Measurements from ENCODE around the gene TMCO4.
"Not testable (repeated sequence)": the region's sequence is repeated elsewhere in the genome, so short reads cannot be mapped to it uniquely, and the experiment has no call there.

The TMCO4 gene

DNA sequence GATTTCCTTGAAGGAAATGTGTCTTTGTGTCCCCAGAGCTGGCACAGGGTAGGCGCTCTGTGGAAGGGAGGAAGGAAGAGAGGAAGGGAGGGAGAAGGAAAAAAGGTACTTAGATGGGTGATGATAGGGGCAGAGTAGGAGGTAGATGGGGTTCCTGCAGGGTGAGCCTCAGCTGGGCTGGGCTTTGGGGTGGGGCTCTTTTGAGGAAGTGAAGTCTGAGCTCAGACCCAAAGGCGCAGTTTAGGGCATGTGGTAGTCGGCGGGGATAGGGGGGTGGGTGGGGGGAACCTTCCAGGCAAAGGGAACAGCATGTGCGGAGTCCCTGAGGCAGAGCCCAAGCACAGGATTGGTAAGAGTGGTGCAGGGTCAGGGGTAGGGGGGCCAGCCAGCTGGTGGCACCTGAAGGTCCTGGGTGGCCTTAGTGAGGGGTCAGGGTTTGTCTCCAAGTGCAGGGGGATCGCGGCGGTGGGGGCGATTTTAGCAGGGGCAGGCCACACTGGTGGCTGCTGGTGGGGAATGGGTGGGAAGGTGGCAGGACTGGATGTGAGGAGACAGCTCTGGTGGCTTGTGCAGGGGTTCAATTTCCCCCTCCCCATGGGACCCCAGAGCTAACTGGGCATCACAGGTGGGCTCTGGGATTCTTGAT lies 143.5 kb downstream of the TMCO4 start:
- no peak for DNase-seq (ENCODE audit: low spot score)

DNA sequence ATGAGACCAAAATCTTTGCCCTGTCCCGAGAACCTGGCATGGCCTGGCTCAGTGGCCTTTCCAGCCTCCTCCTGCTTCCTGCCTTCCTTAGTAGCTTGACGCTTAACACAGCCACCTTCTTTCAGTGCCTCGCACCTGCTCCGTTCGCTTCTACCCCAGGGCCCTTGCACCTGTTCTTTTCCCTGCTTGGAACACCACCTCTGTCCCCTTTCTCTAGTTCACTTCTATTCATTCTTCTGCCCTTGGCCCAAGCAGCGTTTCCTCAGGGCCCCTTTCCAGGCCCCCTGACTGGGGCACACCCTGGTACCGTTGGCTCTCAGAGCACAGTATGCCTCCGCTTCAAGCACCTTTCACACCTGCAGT lies 144.0 kb downstream of the TMCO4 start:
- DNase-seq (ENCODE audit: low spot score): no peak

- no peak for DNase-seq (ENCODE audit: low spot score)
Observed at GRCh38 chr1:19654886-19655717, 144.6 kb downstream of the TMCO4 start.

DNA sequence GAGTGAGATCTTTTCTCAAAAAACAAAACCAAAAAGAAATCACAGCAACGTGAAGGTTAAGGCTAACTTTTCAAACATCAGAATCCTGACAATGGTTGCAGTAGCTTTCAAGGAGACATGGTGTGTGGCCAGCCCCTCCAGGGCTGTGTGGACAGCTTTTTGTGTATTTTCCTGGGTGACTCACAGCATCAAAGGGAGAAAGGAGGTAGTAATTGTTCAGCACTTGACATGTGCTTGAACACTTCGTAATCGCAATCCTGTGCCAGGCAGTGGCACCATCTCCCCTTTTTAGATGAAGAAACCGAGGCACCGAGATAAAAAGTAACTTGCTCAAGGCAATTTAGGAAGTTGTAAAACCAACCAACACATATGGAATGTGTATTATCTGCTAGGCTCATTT lies 145.3 kb downstream of the TMCO4 start:
- no peak for DNase-seq (ENCODE audit: low spot score)

GRCh38 chr1:19651141-19651737 lies 148.5 kb downstream of the TMCO4 start:
- DNase-seq (ENCODE audit: low spot score): peak; percentile 49

DNA sequence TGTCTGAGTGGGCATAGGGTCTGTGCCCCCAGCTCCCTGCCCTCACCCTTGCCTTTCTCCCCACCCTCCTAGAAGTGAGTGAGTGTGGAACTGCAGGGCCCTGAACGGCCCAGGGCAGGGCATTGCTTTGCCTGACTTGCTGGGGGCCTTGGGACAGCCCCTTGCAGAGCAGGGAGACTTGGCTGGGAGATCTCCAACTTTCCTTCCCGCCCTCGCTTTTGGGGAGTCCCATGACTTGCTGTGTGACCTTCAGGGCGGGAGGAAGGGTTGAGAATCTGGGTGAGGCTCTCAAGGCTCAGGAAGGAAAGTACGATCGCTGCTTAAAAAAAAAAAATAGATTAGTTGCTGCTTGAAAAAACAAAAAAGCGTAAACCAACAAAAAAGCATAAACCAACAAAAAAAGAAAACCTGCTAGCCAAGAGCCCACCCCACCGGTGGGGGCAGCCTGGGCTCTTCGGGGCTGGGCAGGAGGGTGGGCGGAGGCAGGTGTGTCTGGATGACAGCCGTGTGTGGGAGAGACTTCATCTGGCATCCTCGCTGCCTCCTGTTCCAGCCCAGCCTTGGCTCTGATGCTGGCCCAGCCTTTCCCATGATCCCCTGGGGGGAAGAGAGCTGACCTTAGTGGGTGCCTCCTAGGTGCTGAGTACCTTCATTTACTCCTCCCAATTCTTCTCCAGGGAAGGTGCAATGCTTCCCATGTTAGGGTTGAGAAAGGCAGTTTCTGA lies 149.1 kb downstream of the TMCO4 start:
- DNase-seq (ENCODE audit: low spot score): no peak

- no peak for DNase-seq (ENCODE audit: low spot score)
Observed at GRCh38 chr1:19648689-19649088, 151.0 kb downstream of the TMCO4 start.

DNA sequence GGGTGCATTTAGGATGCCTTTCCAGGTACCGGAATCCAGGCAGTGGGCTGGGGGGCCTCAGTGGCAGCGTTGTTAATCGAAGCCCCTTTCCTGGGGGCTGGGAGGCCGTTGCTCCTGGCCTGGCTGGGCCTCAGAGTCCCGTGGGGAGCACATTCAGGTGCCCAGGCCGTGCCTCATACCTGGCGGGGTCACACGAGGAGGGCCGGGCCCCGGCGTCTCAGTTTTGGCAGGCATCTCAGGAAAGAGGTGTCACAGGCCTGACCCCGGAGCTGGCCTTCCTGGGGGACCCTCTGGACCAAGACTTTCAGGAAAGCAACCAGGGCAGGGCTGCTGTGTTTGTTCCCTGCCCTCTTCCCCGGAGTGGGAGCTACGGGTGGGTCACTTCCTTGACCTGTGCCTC lies 151.5 kb downstream of the TMCO4 start:
- no peak for DNase-seq (ENCODE audit: low spot score)

GRCh38 chr1:19647643-19648042 lies 152.1 kb downstream of the TMCO4 start:
- DNase-seq (ENCODE audit: low spot score): no peak

- no peak for DNase-seq (ENCODE audit: low spot score)
Observed at GRCh38 chr1:19646377-19647319, 153.1 kb downstream of the TMCO4 start.

DNA sequence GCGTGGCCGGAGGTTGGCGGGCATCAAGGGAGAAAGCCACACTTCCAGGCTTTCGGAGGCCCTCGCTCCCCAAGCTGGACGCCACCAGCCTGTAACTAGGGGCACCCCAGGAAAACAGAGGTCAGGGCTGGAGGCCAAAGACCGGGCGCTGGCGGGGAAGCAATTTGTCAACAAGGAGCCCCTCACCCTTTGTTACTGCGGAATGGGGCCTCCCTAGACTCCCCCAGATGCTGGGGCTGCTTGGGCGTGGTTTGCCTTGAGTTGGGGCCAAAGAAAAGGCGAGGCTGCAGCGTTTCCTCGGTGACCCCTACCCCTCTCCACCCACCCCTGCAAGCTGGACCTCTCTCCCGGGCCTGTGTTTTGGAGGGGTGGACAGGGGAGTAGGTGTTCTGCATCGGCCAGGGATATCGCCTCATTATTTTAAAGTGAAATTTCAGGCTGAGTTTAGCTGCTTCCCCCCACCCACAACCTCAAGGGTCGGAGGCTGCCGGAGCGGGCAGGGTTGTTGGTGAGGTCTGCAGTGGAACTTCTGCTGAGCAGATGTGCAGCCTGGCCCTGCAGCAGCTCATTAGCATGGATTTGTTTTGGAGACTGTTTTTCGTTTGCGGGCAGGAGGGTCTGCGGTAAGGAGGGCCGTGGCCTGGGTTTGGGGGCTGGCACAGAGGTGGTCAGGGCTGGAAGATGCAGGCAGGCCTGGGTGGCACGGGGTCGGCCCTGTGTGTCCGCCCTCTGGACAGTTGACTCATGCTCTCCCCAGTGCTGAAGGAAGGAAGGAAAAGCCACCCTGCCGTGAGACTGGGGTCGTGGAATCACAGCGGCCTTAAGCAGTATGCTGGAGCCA lies 154.1 kb downstream of the TMCO4 start:
- no peak for DNase-seq (ENCODE audit: low spot score)

- DNase-seq (ENCODE audit: low spot score): peak; percentile 43
Observed at GRCh38 chr1:19644681-19645410, 154.9 kb downstream of the TMCO4 start.

- no peak for DNase-seq (ENCODE audit: low spot score)
Observed at GRCh38 chr1:19644395-19644680, 155.4 kb downstream of the TMCO4 start.

- DNase-seq (ENCODE audit: low spot score): peak; percentile 68
Observed at GRCh38 chr1:19643602-19644394, 155.9 kb downstream of the TMCO4 start, which contains the start of gene NBL1. TSS of gene NBL1 (plus strand) at chr1:19644311. CDS start at chr1:19655031, 10,720 bp downstream.

DNA sequence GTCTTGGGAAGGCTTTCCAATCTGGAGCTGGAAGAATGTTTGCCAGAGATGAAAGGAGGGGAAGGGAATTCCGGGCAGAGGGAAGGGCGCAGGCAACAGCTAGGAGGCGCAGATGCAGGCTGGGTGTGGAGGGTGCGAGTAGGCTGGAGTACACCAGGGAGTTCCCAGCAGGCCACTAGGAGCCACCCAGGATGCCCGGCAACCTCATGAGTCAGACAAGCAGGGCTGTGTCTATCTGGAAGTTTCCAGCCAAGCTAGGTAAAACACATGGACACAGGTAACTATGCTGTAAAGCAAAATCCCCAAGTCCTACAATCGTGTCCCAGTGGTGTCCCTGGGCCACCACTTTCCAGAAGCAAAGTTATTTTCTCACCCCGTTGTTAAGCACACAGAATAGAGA lies 156.6 kb downstream of the TMCO4 start:
- DNase-seq (ENCODE audit: low spot score): no peak

DNA sequence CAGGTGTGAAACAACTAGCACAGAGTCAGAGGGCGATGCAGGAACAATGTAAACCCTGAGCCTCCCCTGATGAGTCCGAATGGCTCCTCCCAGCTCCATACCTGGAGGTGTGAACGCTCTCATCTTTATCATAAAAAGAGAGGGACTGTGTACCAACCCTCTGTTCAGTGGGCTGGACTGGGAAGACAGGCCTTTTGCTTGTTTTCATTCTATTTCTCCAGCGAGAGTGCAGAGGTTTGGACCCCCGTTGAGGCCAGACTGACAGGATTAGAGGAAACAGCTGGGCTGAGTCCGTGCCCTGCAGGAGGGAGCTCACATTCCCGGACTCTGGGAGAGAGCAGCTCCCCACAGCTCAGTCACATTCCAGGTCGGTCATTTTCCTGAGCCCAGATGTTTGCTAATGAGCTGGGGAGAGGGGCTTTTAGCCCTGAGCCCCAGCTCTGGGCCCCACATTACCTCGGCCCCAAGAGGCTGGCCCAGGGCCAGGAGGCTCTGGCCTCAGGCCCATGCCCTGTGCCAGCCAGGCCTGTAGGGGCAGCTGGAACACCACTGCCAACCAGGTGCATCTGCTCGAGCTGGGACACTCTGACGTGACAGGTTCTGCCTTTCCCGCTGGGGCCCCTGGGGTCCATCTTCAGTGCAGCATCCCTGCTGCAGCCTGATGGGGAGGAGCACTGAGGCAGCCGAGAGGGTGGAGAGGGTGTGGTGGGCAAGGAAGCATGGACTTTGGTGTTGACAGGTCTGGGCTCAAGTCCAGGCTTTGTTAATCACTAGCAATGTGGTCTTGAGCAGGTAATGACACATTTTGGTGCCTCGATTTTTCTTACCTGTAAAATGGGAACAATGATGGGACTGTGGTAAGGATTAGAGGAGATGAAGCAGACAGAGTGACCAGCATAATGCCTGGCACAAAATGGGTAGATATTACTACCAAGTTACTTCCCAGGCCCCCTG lies 159.1 kb downstream of the TMCO4 start:
- no peak for DNase-seq (ENCODE audit: low spot score)

GRCh38 chr1:19639999-19640362 lies 159.7 kb downstream of the TMCO4 start:
- DNase-seq (ENCODE audit: low spot score): no peak

DNA sequence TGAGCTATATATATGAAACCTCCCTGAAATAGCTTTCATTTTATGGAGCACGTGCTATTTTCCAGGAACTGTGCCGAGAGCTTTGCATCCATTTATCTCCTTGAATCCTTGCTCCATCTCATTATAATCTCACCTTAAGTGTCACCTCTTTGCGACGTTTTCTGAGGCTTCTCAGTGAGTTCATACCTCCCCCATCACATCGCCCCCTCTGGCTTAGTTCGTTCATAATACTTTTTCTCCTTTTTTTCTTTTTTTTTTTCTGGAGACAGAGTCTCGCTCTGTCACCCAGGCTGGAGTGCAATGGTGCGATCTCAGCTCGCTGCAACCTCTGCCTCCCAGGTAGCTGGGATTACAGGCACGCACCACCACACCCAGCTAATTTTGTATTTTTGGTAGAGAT lies 160.5 kb downstream of the TMCO4 start:
- not testable (repeated sequence) for DNase-seq (ENCODE audit: low spot score)

All from CD4-positive, alpha-beta T cell treated with Interleukin-15 for 4 hours (primary cell).